ENCODE data around the gene MACROD1. TPM values are rescaled to one million over a fixed set of nuclear protein-coding genes. Genes with fewer than 3 reads are reported as not detected.

MACROD1 gene
- total RNA-seq, 1 experiment from 2014 or later: 36.9 TPM

DNA sequence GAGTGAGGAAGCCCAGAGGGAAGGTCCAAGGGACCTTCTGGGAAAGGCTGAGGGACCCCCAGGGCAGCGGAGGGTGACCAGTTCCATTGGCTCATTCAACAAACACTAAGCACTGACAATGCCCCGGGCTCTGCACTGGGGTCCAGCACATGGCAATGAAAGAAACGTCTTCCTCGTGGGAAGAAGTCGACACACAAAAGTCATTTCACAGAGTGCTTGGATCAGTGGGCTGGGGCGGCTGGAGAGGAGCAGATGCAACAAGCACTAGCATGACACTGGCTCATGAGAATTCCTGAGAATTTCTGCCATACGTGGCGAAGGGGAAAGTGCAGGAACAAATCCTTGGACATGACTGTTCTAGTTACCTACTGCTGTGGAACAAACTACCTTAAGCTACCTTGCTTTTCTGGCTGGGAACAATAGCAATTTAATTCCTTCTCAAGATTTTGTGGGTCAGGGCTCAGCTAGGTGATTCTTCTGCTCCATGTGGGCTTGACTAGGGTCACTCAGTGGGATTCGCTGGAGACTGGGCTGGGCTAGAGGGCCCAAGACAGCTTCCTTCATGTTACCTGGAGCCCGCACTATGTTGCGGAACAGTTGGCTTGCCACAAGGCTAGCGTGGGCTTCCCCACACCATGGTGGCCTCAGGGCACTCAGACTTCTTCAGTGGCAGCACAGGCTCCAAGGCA is 13.2 kb upstream of the MACROD1 start:
- H3K9me3 Mint-ChIP-seq: peaks cover 3% of the 10 kb centered on the region
- DNase-seq (ENCODE audit: low spot score) (no peak), ATAC-seq (no peak)
- no peak overlapping the region for H3K27ac Mint-ChIP-seq
- H3K4me3 Mint-ChIP-seq: no peak overlapping the region
- peaks cover 24% of the 10 kb centered on the region for H3K36me3 Mint-ChIP-seq
- peaks cover 31% of the 10 kb centered on the region for H3K4me1 Mint-ChIP-seq
- CTCF ChIA-PET: interaction anchor here (1.0 kb wide), 1 partner anchor 30 kb away, joined by 3 read pairs; no protein-coding TSS in a partner anchor
- peaks cover 3% of the 10 kb centered on the region for H3K27me3 Mint-ChIP-seq (ENCODE audit: low read depth)
- TF ChIP-seq USF2 (CRISPR knock-in tag; IDR thresholded peaks at IDR 0.05): no peak
- no peak for TF ChIP-seq SMAD3 (CRISPR knock-in tag; IDR thresholded peaks at IDR 0.05; ENCODE audit: borderline replicate concordance)
- TF ChIP-seq JUN (CRISPR knock-in tag; IDR thresholded peaks at IDR 0.05): no peak
- no peak for TF ChIP-seq ZNF219 (CRISPR knock-in tag; IDR thresholded peaks at IDR 0.05; ENCODE audit: borderline replicate concordance)
- no peak for TF ChIP-seq ATF2 (CRISPR knock-in tag; IDR thresholded peaks at IDR 0.05; ENCODE audit: borderline replicate concordance, low read depth)
- no peak for TF ChIP-seq E2F5 (CRISPR knock-in tag; IDR thresholded peaks at IDR 0.05)
- TF ChIP-seq NFYB (CRISPR knock-in tag; conservative IDR thresholded peaks at IDR 0.05; ENCODE audit: low read depth): no peak
- TF ChIP-seq NR1H2 (CRISPR knock-in tag; IDR thresholded peaks at IDR 0.05): no peak
- TF ChIP-seq KAT7 (CRISPR knock-in tag; IDR thresholded peaks at IDR 0.05; ENCODE audit: borderline replicate concordance): no peak
- TF ChIP-seq, protein P1, sequence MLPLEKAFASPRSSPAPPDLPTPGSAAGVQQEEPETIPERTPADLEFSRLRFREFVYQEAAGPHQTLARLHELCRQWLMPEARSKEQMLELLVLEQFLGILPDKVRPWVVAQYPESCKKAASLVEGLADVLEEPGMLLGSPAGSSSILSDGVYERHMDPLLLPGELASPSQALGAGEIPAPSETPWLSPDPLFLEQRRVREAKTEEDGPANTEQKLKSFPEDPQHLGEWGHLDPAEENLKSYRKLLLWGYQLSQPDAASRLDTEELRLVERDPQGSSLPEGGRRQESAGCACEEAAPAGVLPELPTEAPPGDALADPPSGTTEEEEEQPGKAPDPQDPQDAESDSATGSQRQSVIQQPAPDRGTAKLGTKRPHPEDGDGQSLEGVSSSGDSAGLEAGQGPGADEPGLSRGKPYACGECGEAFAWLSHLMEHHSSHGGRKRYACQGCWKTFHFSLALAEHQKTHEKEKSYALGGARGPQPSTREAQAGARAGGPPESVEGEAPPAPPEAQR (CRISPR knock-in tag; IDR thresholded peaks at IDR 0.05): no peak
- no peak for TF ChIP-seq CDX4 (CRISPR knock-in tag; IDR thresholded peaks at IDR 0.05; ENCODE audit: borderline replicate concordance)
- no peak for TF ChIP-seq NR3C1 (CRISPR knock-in tag; conservative IDR thresholded peaks at IDR 0.05; ENCODE audit: low read depth)
- TF ChIP-seq, protein P2, sequence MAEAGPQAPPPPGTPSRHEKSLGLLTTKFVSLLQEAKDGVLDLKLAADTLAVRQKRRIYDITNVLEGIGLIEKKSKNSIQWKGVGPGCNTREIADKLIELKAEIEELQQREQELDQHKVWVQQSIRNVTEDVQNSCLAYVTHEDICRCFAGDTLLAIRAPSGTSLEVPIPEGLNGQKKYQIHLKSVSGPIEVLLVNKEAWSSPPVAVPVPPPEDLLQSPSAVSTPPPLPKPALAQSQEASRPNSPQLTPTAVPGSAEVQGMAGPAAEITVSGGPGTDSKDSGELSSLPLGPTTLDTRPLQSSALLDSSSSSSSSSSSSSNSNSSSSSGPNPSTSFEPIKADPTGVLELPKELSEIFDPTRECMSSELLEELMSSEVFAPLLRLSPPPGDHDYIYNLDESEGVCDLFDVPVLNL (CRISPR knock-in tag; IDR thresholded peaks at IDR 0.05; ENCODE audit: borderline replicate concordance, low read depth): no peak
- no peak for TF ChIP-seq ZMAT4 (CRISPR knock-in tag; IDR thresholded peaks at IDR 0.05)
- no peak for TF ChIP-seq ELF4 (CRISPR knock-in tag; IDR thresholded peaks at IDR 0.05; ENCODE audit: low read depth)
- POLR2A ChIA-PET: no interaction called here

GRCh38 chr11:64178203-64178602 is 12.3 kb upstream of the MACROD1 start:
- Mint-ChIP-seq H3K27me3 (ENCODE audit: low read depth) (peaks cover 9% of the 10 kb centered on the region), H3K4me3 (no peak overlapping the region), H3K9me3 (peaks cover 10% of the 10 kb centered on the region), H3K36me3 (peaks cover 32% of the 10 kb centered on the region), H3K4me1 (peaks cover 22% of the 10 kb centered on the region), H3K27ac (no peak overlapping the region)
- TF ChIP-seq CDX4 (CRISPR knock-in tag; IDR thresholded peaks at IDR 0.05; ENCODE audit: borderline replicate concordance): no peak
- no peak for TF ChIP-seq PREB (CRISPR knock-in tag; IDR thresholded peaks at IDR 0.05; ENCODE audit: borderline replicate concordance)
- no peak for TF ChIP-seq JUN (CRISPR knock-in tag; IDR thresholded peaks at IDR 0.05)
- TF ChIP-seq, protein P3, sequence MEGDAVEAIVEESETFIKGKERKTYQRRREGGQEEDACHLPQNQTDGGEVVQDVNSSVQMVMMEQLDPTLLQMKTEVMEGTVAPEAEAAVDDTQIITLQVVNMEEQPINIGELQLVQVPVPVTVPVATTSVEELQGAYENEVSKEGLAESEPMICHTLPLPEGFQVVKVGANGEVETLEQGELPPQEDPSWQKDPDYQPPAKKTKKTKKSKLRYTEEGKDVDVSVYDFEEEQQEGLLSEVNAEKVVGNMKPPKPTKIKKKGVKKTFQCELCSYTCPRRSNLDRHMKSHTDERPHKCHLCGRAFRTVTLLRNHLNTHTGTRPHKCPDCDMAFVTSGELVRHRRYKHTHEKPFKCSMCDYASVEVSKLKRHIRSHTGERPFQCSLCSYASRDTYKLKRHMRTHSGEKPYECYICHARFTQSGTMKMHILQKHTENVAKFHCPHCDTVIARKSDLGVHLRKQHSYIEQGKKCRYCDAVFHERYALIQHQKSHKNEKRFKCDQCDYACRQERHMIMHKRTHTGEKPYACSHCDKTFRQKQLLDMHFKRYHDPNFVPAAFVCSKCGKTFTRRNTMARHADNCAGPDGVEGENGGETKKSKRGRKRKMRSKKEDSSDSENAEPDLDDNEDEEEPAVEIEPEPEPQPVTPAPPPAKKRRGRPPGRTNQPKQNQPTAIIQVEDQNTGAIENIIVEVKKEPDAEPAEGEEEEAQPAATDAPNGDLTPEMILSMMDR (IDR thresholded peaks at IDR 0.05): no peak
- TF ChIP-seq SMAD3 (CRISPR knock-in tag; IDR thresholded peaks at IDR 0.05; ENCODE audit: borderline replicate concordance): no peak
- DNase-seq (ENCODE audit: low spot score) (no peak), ATAC-seq (no peak)
- CTCF ChIA-PET: no interaction called here
- POLR2A ChIA-PET: no interaction called here

All from WTC11 (cell line).